Activated CD4-positive, alpha-beta T cell treated with anti-CD3 and anti-CD28 coated beads, Interleukin-2, amount 10 ng/mL, durations not matched to agents 7 days and 5 days (primary cell): ENCODE data around the gene KCNH4. TPM values are rescaled to one million over a fixed set of nuclear protein-coding genes. Genes with fewer than 3 reads are reported as not detected.
"Not testable (repeated sequence)": the region's sequence is repeated elsewhere in the genome, so short reads cannot be mapped to it uniquely, and the experiment has no call there.

Experiments used
- CTCF ChIA-PET: fragments of 350-600 bp; sonication (Branson Sonifier 250); formaldehyde crosslinking; loops from one replicate; lab custom pipeline; 2021; ENCODE audit warnings: antibody characterized with exemption; lab: Charles Lee
- POLR2A ChIA-PET: fragments of 350-600 bp; sonication (Branson Sonifier 250); formaldehyde crosslinking; loops from one replicate; lab custom pipeline; 2021; ENCODE audit warnings: antibody characterized with exemption; lab: Charles Lee
- DNase-seq: peaks from one replicate; pipeline ENCODE4 v3.0.0-alpha.2; 2020
- H3K27ac Mint-ChIP-seq: one replicate; pipeline ENCODE4 v1.8.0; 2021; ENCODE audit warnings: mild to moderate bottlenecking, moderate library complexity, mixed read lengths
- H3K27me3 Mint-ChIP-seq: one replicate; pipeline ENCODE4 v1.8.0; 2021; ENCODE audit warnings: mixed read lengths
- H3K36me3 Mint-ChIP-seq: one replicate; pipeline ENCODE4 v1.8.0; 2021; ENCODE audit warnings: low read depth, mixed read lengths
- H3K4me1 Mint-ChIP-seq: one replicate; pipeline ENCODE4 v1.8.0; 2021; ENCODE audit warnings: mixed read lengths
- H3K4me3 Mint-ChIP-seq: one replicate; pipeline ENCODE4 v1.8.0; 2021; ENCODE audit warnings: mild to moderate bottlenecking, moderate library complexity, mixed read lengths
- H3K9me3 Mint-ChIP-seq: one replicate; pipeline ENCODE4 v1.8.0; 2021; ENCODE audit warnings: mixed read lengths
- total RNA-seq, 2 experiments: library from RNA; stranded (reverse); gene quantifications; one replicate each; pipeline ENCODE4 v1.2.3, GENCODE V29; 2021

Gene KCNH4
- under 1 TPM; 0.15 to 0.17 TPM for total RNA-seq

- ChIA-PET POLR2A (interaction anchor here (0.5 to 0.8 kb wide), 3 partner anchors 9 to 66 kb away, joined by 3 to 5 read pairs (median 4); partner anchors contain the start of gene GHDC), CTCF (interaction anchor here (0.5 to 4.1 kb wide), 31 partner anchors 9 to 346 kb away, joined by 3 to 28 read pairs (median 4); partner anchors contain the start of genes CNP, GHDC, NKIRAS2 and STAT3)
- H3K9me3 Mint-ChIP-seq: no peaks in the 10 kb centered on the region
- peaks cover 25% of the 10 kb centered on the region for H3K27me3 Mint-ChIP-seq
- peak within 1 kb of the TSS; percentile 36 for H3K27ac Mint-ChIP-seq
- H3K4me3 Mint-ChIP-seq: peak within 1 kb of the TSS; percentile 61
- peak; percentile 93 for DNase-seq
- no peaks in the 10 kb centered on the region for H3K36me3 Mint-ChIP-seq
- H3K4me1 Mint-ChIP-seq: peaks cover 52% of the 10 kb centered on the region
Observed at GRCh38 chr17:42180922-42181850, at the start of gene KCNH4. KCNH4 (minus strand) TSS chr17:42181142; CDS start chr17:42180945, 197 bp downstream.

DNA sequence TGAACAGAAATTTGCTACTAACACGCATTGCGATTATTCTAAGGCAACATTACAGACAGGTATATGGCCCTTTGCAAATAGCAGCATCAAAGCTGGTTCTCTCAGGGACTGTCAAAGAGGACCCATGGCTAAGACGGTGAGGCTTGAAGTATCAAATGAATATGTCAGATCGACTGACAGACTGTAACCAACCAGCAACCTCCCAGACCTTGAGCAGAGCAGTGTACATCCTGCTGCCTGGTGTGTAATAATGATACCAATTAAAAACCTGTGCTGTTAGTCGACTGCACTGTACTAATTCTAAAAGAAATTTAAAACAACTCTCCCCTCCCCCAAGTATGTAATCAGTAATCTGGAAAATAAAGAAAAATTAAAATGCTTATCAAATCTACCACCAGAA is 49.3 kb upstream of the KCNH4 start:
- H3K27me3 Mint-ChIP-seq: no peaks in the 10 kb centered on the region
- no peak for DNase-seq
- ChIA-PET POLR2A (interaction anchor here (0.5 to 0.6 kb wide), 2 partner anchors 18 to 49 kb away, joined by 4 read pairs; no protein-coding TSS in a partner anchor), CTCF (interaction anchor here (0.7 to 1.2 kb wide), 2 partner anchors 13 to 29 kb away, joined by 4 to 7 read pairs; no protein-coding TSS in a partner anchor)
- peaks cover 24% of the 10 kb centered on the region for H3K4me1 Mint-ChIP-seq
- no peaks in the 10 kb centered on the region for H3K9me3 Mint-ChIP-seq
- peaks cover 38% of the 10 kb centered on the region for H3K36me3 Mint-ChIP-seq
- no peak overlapping the region for H3K27ac Mint-ChIP-seq
- no peak overlapping the region for H3K4me3 Mint-ChIP-seq

GRCh38 chr17:42227849-42228700 is 47.1 kb upstream of the KCNH4 start:
- POLR2A ChIA-PET: no interaction called here
- Mint-ChIP-seq H3K4me3 (no peak overlapping the region), H3K27me3 (no peaks in the 10 kb centered on the region), H3K36me3 (peaks cover 39% of the 10 kb centered on the region), H3K9me3 (no peaks in the 10 kb centered on the region), H3K27ac (no peak overlapping the region), H3K4me1 (peaks cover 19% of the 10 kb centered on the region)
- CTCF ChIA-PET: interaction anchor here (0.6 to 1.0 kb wide), 3 partner anchors 13 to 236 kb away, joined by 3 read pairs; no protein-coding TSS in a partner anchor
- DNase-seq: no peak

DNA sequence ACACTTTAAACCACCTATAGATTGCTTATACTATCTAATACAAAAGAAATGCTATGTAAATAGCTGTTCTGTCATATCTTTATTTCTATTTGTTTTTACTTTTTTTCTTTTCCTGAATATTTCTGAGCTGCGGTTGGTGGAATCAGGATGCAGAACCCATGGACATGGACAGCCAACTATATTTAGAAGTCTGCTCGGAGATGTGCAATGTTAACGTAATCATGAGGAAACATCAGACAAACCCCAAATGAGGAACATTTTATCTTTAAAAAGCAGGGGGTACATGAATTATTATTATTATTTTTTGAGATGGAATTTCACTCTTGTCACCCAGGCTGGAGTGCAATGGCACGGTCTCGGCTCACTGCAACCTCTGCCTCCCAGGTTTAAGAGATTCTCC is 44.7 kb upstream of the KCNH4 start:
- no peaks in the 10 kb centered on the region for H3K9me3 Mint-ChIP-seq
- ChIA-PET CTCF (no interaction called here), POLR2A (no interaction called here)
- H3K4me3 Mint-ChIP-seq: no peak overlapping the region
- peaks cover 22% of the 10 kb centered on the region for H3K4me1 Mint-ChIP-seq
- peaks cover 41% of the 10 kb centered on the region for H3K36me3 Mint-ChIP-seq
- H3K27ac Mint-ChIP-seq: no peak overlapping the region
- H3K27me3 Mint-ChIP-seq: no peaks in the 10 kb centered on the region
- DNase-seq: no peak

DNA sequence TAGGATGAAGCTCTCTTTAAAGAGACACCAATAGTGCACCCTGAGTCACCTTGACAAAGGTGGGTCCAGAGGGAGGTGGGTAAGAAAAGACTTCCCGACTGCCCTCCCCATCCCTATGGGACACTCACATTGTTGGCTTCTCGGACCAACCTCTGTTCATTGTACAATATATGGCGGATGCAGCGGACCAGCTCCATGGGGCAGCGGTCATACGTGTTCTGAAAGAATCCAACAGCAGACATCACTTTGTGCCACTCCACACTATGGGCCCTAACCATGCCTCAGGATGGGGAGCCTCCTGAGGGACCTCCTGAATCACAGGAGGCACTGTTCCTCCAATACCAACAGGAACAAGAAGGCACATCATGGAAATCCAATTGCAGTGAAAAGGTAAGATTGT is 43.7 kb upstream of the KCNH4 start:
- Mint-ChIP-seq H3K4me3 (no peak overlapping the region), H3K36me3 (peaks cover 35% of the 10 kb centered on the region), H3K4me1 (peaks cover 16% of the 10 kb centered on the region), H3K9me3 (no peaks in the 10 kb centered on the region), H3K27me3 (no peaks in the 10 kb centered on the region), H3K27ac (no peak overlapping the region)
- ChIA-PET POLR2A (no interaction called here), CTCF (no interaction called here)
- no peak for DNase-seq

GRCh38 chr17:42221886-42222745 is 41.2 kb upstream of the KCNH4 start:
- Mint-ChIP-seq H3K27me3 (no peaks in the 10 kb centered on the region), H3K4me1 (peaks cover 3% of the 10 kb centered on the region), H3K27ac (peak overlapping the region; percentile 6), H3K9me3 (no peaks in the 10 kb centered on the region), H3K4me3 (no peak overlapping the region), H3K36me3 (peaks cover 35% of the 10 kb centered on the region)
- POLR2A ChIA-PET: interaction anchor here (0.6 kb wide), 1 partner anchor 65 kb away, joined by 3 read pairs; no protein-coding TSS in a partner anchor
- CTCF ChIA-PET: interaction anchor here (0.6 to 2.4 kb wide), 31 partner anchors 10 to 767 kb away, joined by 3 to 17 read pairs (median 5); partner anchors contain the start of gene GHDC
- peak; percentile 66 for DNase-seq

DNA sequence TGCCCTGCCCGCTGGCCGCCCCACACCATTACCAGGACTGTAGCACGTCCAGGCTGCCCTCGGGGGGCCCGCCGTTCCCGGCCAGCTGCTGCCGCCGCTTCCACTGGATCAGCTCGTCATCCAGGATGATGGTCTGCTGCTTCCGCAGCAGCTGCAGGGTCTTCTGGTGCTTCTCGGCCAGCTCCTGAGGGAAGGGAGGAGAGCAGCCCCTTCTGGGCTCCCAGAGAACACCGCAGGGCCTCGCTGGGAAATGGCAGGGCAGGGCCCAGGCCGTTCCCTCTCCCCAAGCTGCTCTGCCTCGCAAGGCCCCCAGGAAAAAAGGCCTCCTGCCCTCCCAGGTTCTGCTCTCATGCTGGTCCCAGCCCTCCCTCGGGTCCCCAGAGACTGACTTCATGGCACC is 38.3 kb upstream of the KCNH4 start:
- POLR2A ChIA-PET, H3K9me3 Mint-ChIP-seq, H3K4me1 Mint-ChIP-seq, H3K27me3 Mint-ChIP-seq, H3K4me3 Mint-ChIP-seq, DNase-seq, H3K27ac Mint-ChIP-seq: not testable (repeated sequence)
- peaks cover 48% of the 10 kb centered on the region for H3K36me3 Mint-ChIP-seq
- CTCF ChIA-PET: interaction anchor here (1.5 kb wide), 1 partner anchor 20 kb away, joined by 4 read pairs; no protein-coding TSS in a partner anchor

DNA sequence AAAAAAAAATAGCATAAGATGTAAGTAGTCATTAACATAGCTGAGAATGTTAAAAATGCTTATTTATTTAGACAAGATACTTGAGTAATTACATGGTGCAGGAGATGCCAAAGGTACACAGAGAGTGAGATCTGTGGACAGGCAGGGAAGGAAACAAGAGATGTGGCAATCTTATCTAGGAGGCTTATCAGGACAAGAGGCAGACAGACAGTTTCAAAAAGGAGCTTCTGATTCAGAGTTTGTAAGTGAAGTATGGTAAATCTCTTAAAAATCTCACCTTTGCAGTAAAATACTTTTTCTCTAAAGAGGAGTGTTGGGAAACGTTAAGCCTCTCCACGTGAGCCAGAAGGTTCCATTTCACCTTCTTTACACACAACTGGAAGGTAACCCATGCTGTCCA is 33.2 kb upstream of the KCNH4 start:
- CTCF ChIA-PET: interaction anchor here (0.6 to 1.2 kb wide), 4 partner anchors 14 to 189 kb away, joined by 3 to 4 read pairs (median 3); partner anchors contain the start of gene DHX58
- no peaks in the 10 kb centered on the region for H3K27me3 Mint-ChIP-seq
- no peak overlapping the region for H3K4me3 Mint-ChIP-seq
- H3K27ac Mint-ChIP-seq: peak overlapping the region; percentile 9
- POLR2A ChIA-PET: no interaction called here
- peaks cover 66% of the 10 kb centered on the region for H3K36me3 Mint-ChIP-seq
- H3K9me3 Mint-ChIP-seq: no peaks in the 10 kb centered on the region
- DNase-seq: no peak
- no peaks in the 10 kb centered on the region for H3K4me1 Mint-ChIP-seq

DNA sequence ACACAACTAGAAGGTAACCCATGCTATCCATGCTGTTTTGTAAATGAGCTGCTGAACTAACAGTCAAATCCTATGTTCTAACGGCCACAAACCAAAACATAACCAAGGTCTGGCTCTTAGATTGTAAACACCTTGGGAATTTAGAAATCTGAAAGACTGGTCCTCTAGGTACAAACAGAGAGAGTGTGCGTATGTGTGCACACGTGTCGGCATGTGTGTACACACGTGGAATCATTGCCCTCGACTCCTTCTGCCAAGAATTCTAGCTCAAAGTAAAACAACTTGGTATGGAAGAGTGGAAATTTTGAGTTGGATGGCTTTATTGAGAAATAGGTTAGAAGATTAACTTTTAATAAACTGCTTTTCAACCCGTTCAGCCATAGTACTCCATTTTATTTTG is 31.4 kb upstream of the KCNH4 start:
- Mint-ChIP-seq H3K27me3 (no peaks in the 10 kb centered on the region), H3K27ac (peak overlapping the region; percentile 14), H3K9me3 (no peaks in the 10 kb centered on the region), H3K36me3 (peaks cover 63% of the 10 kb centered on the region), H3K4me1 (no peaks in the 10 kb centered on the region), H3K4me3 (no peak overlapping the region)
- DNase-seq: no peak
- ChIA-PET CTCF (interaction anchor here (0.6 to 1.2 kb wide), 3 partner anchors 10 to 23 kb away, joined by 3 to 5 read pairs (median 4); no protein-coding TSS in a partner anchor), POLR2A (no interaction called here)

GRCh38 chr17:42211921-42212341 is 31.0 kb upstream of the KCNH4 start:
- CTCF ChIA-PET: interaction anchor here (1.0 to 1.2 kb wide), 2 partner anchors 11 to 15 kb away, joined by 3 to 5 read pairs; no protein-coding TSS in a partner anchor
- H3K9me3 Mint-ChIP-seq, POLR2A ChIA-PET, H3K4me3 Mint-ChIP-seq, H3K27me3 Mint-ChIP-seq, DNase-seq, H3K27ac Mint-ChIP-seq, H3K4me1 Mint-ChIP-seq: not testable (repeated sequence)
- peaks cover 63% of the 10 kb centered on the region for H3K36me3 Mint-ChIP-seq

- Mint-ChIP-seq H3K9me3 (no peaks in the 10 kb centered on the region), H3K27ac (no peak overlapping the region), H3K4me1 (no peaks in the 10 kb centered on the region), H3K27me3 (no peaks in the 10 kb centered on the region), H3K36me3 (peaks cover 59% of the 10 kb centered on the region), H3K4me3 (no peak overlapping the region)
- CTCF ChIA-PET: interaction anchor here (0.9 kb wide), 1 partner anchor 28 kb away, joined by 3 read pairs; no protein-coding TSS in a partner anchor
- DNase-seq: no peak
- POLR2A ChIA-PET: no interaction called here
Observed at GRCh38 chr17:42210046-42210445, 29.1 kb upstream of the KCNH4 start.
